HG03521 (cell line): Measurements from ENCODE around the gene DMRTB1.
"Not testable (repeated sequence)": the region's sequence is repeated elsewhere in the genome, so short reads cannot be mapped to it uniquely, and the experiment has no call there.

Experiments used
- ATAC-seq: cut with Tn5 transposase; IDR thresholded peaks from one replicate; pipeline ENCODE4 v1.9.1; 2021; ENCODE audit warnings: mild to moderate bottlenecking, moderate library complexity; ENCODE audit not compliant: unreplicated experiment

DMRTB1 gene

GRCh38 chr1:53434405-53435007 lies 24.7 kb upstream of the DMRTB1 start:
- ATAC-seq: not testable (repeated sequence)

GRCh38 chr1:53435151-53435550 lies 24.0 kb upstream of the DMRTB1 start:
- ATAC-seq: no peak

GRCh38 chr1:53438427-53439336 lies 20.5 kb upstream of the DMRTB1 start:
- ATAC-seq: no peak

- ATAC-seq: no peak
Observed at GRCh38 chr1:53439337-53440207, 19.6 kb upstream of the DMRTB1 start.

- ATAC-seq: no peak
Observed at GRCh38 chr1:53440633-53441032, 18.6 kb upstream of the DMRTB1 start.

GRCh38 chr1:53442299-53442698 lies 16.9 kb upstream of the DMRTB1 start:
- no peak for ATAC-seq

GRCh38 chr1:53446051-53446450 lies 13.1 kb upstream of the DMRTB1 start:
- ATAC-seq: no peak

- ATAC-seq: no peak
Observed at GRCh38 chr1:53447413-53447812, 11.8 kb upstream of the DMRTB1 start.

- no peak for ATAC-seq
Observed at GRCh38 chr1:53448241-53448841, 10.9 kb upstream of the DMRTB1 start.

- no peak for ATAC-seq
Observed at GRCh38 chr1:53449021-53449420, 10.2 kb upstream of the DMRTB1 start.

GRCh38 chr1:53449693-53450092 lies 9.5 kb upstream of the DMRTB1 start:
- ATAC-seq: no peak

GRCh38 chr1:53450225-53450624 lies 9.0 kb upstream of the DMRTB1 start:
- ATAC-seq: no peak

- ATAC-seq: no peak
Observed at GRCh38 chr1:53454019-53454418, 5.2 kb upstream of the DMRTB1 start.

- no peak for ATAC-seq
Observed at GRCh38 chr1:53455364-53455991, 3.7 kb upstream of the DMRTB1 start.

- no peak for ATAC-seq
Observed at GRCh38 chr1:53458634-53459033, 565 bp upstream of the DMRTB1 start.

GRCh38 chr1:53460211-53460634 lies 1.0 kb downstream of the DMRTB1 start:
- no peak for ATAC-seq

GRCh38 chr1:53460666-53461322 lies 1.6 kb downstream of the DMRTB1 start:
- no peak for ATAC-seq

- ATAC-seq: no peak
Observed at GRCh38 chr1:53461323-53462044, 2.3 kb downstream of the DMRTB1 start.

GRCh38 chr1:53462193-53462592 lies 3.0 kb downstream of the DMRTB1 start:
- no peak for ATAC-seq
